Measurements from ENCODE around the gene RALGDS.

DNA sequence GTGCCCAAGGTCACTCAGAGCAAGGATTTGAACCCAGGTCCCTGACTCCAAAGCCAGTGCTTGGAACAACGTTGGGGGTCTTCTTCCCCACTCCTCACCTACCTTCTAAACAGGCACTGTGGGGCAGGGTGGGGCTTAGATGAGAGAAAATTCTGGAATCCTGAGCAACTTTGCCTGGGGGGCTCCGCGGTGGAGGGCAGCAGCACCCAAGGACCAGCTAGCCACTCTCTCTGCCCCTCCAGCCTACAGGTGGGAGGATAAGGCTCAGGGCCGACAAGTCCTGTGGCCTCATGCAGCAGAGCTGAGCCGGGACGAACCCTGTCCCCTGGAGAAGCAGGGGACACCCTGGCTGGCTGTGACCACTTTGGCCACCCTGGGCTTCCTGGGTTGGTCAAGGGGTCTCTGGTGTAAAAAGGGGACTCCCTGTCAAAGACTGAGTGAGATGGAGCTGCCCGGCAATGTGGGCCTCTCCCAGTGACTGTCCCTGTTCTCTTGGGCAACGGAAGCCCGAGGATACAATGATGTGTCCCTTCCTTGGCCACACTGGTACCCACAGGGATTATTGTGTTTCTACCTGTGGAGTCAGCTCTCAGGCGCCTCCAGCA lies 32.8 kb downstream of the RALGDS start:
- TF ChIP-seq CTCF (IDR thresholded peaks at IDR 0.05; ENCODE audit: low read depth, low read length) (no peak), MYC (IDR thresholded peaks at IDR 0.05; ENCODE audit: low read depth, low read length) (no peak)

Measured in NB4 (cell line).